Measurements from ENCODE around the gene GPR4.

Gene GPR4

DNA sequence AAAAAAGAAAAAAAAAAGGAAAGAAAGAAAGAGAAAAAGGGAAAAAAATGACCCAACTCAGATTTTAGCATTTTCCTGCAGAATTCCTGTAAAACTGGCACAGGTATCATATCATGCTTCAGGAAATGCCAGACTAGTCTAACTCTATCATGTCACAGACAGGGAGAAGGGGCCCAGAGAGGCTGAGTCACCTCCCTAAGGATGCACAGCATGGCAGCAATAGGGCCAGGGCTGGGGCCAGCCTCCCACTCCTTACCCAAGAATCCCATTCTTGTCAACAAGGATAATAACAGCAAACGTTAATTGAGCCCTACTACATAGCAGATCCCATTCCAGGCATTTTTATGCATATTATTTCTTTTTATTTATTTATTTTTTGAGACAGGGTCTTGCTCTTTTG, 8.5 kb downstream of the GPR4 start:
- Histone ChIP-seq H3K36me3 (ENCODE audit: insufficient read depth, low read length) (no peaks in the 10 kb centered on the region), H3K9me2 (ENCODE audit: low read depth, low read length) (no peaks in the 10 kb centered on the region), H2AFZ (ENCODE audit: low read length) (no peak overlapping the region), H3K27me3 (ENCODE audit: insufficient read depth, low read length) (no peaks in the 10 kb centered on the region), H3K9me3 (ENCODE audit: low read length) (no peaks in the 10 kb centered on the region), H3F3A (ENCODE audit: insufficient read depth, low read length) (no peaks in the 10 kb centered on the region), H3K79me2 (ENCODE audit: insufficient read depth, low read length) (no peaks in the 10 kb centered on the region), H3K27ac (ENCODE audit: low read depth, low read length, poor library complexity, severe bottlenecking) (no peak overlapping the region), H3K4me1 (ENCODE audit: insufficient read depth, low read length, severe bottlenecking) (no peaks in the 10 kb centered on the region), H3K9ac (ENCODE audit: low read length) (no peak overlapping the region), H3K4me3 (ENCODE audit: low read depth, low read length, poor library complexity, severe bottlenecking) (no peak overlapping the region), H4K20me1 (ENCODE audit: insufficient read depth, low read length) (no peaks in the 10 kb centered on the region), H3K4me2 (ENCODE audit: low read length) (no peak overlapping the region)
- no peak for TF ChIP-seq EZH2 (IDR thresholded peaks at IDR 0.05; ENCODE audit: borderline replicate concordance, low read length)
- TF ChIP-seq, protein P1, sequence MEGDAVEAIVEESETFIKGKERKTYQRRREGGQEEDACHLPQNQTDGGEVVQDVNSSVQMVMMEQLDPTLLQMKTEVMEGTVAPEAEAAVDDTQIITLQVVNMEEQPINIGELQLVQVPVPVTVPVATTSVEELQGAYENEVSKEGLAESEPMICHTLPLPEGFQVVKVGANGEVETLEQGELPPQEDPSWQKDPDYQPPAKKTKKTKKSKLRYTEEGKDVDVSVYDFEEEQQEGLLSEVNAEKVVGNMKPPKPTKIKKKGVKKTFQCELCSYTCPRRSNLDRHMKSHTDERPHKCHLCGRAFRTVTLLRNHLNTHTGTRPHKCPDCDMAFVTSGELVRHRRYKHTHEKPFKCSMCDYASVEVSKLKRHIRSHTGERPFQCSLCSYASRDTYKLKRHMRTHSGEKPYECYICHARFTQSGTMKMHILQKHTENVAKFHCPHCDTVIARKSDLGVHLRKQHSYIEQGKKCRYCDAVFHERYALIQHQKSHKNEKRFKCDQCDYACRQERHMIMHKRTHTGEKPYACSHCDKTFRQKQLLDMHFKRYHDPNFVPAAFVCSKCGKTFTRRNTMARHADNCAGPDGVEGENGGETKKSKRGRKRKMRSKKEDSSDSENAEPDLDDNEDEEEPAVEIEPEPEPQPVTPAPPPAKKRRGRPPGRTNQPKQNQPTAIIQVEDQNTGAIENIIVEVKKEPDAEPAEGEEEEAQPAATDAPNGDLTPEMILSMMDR (IDR thresholded peaks at IDR 0.05; ENCODE audit: low read length) = no peak

DNA sequence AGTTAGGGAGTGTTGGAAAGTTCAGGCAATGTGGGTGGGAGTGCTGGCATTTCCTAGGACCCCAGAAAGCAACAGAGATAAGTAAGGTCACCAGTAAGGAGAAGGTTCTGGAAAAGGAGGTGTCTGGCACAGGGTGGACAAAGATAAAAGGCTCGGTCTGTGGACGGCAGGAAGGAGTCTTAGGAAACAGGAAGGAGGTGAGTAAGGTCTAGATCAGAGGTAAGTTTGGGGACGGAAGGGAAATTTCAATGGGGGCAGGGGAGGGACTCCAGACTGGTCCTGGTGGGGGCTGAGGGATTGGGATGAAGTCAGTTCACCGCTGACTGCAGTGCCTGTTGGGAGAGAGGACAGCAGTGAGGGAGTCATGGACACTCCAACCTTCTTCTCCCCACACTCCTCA, 9.6 kb downstream of the GPR4 start:
- Histone ChIP-seq H3K9ac (ENCODE audit: low read length) (no peak overlapping the region), H3K27me3 (ENCODE audit: insufficient read depth, low read length) (no peaks in the 10 kb centered on the region), H2AFZ (ENCODE audit: low read length) (no peak overlapping the region), H3K9me2 (ENCODE audit: low read depth, low read length) (no peaks in the 10 kb centered on the region), H3K27ac (ENCODE audit: low read depth, low read length, poor library complexity, severe bottlenecking) (no peak overlapping the region), H3K4me2 (ENCODE audit: low read length) (no peak overlapping the region), H3K9me3 (ENCODE audit: low read length) (no peaks in the 10 kb centered on the region), H3K4me3 (ENCODE audit: low read depth, low read length, poor library complexity, severe bottlenecking) (no peak overlapping the region), H3F3A (ENCODE audit: insufficient read depth, low read length) (no peaks in the 10 kb centered on the region), H4K20me1 (ENCODE audit: insufficient read depth, low read length) (no peaks in the 10 kb centered on the region), H3K4me1 (ENCODE audit: insufficient read depth, low read length, severe bottlenecking) (no peaks in the 10 kb centered on the region), H3K36me3 (ENCODE audit: insufficient read depth, low read length) (no peaks in the 10 kb centered on the region), H3K79me2 (ENCODE audit: insufficient read depth, low read length) (no peaks in the 10 kb centered on the region)
- TF ChIP-seq EZH2 (IDR thresholded peaks at IDR 0.05; ENCODE audit: borderline replicate concordance, low read length) = no peak
- TF ChIP-seq, protein P1 (IDR thresholded peaks at IDR 0.05; ENCODE audit: low read length) = no peak

DNA sequence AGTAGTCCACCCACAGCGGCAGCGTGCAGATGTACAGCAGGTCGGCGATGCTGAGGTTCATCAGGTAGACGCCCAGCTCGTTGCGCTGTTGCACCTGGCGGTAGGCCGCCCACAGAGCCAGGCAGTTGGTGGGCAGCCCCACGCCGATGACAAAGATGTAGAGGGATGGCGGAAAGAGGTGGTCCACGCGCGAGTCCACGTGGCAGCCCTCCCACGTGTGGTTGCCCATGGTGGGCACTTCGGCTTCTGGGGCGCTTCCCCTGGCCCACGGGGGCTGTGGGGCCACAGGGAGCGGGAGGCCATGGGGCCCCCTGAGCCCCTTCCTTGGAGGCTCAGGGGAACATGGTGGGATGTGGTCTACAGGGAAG, 10.4 kb downstream of the GPR4 start:
- no peak for TF ChIP-seq EZH2 (IDR thresholded peaks at IDR 0.05; ENCODE audit: borderline replicate concordance, low read length)
- TF ChIP-seq, protein P1 (IDR thresholded peaks at IDR 0.05; ENCODE audit: low read length) = no peak

More for the DNA sequence above, 10.4 kb downstream of the GPR4 start:
- Histone ChIP-seq H3F3A (ENCODE audit: insufficient read depth, low read length) (no peaks in the 10 kb centered on the region), H3K9ac (ENCODE audit: low read length) (no peak overlapping the region), H2AFZ (ENCODE audit: low read length) (no peak overlapping the region), H3K27ac (ENCODE audit: low read depth, low read length, poor library complexity, severe bottlenecking) (no peak overlapping the region), H3K9me2 (ENCODE audit: low read depth, low read length) (no peaks in the 10 kb centered on the region), H3K27me3 (ENCODE audit: insufficient read depth, low read length) (no peaks in the 10 kb centered on the region), H3K36me3 (ENCODE audit: insufficient read depth, low read length) (no peaks in the 10 kb centered on the region), H3K4me1 (ENCODE audit: insufficient read depth, low read length, severe bottlenecking) (no peaks in the 10 kb centered on the region), H3K4me2 (ENCODE audit: low read length) (no peak overlapping the region), H3K4me3 (ENCODE audit: low read depth, low read length, poor library complexity, severe bottlenecking) (no peak overlapping the region), H3K79me2 (ENCODE audit: insufficient read depth, low read length) (no peaks in the 10 kb centered on the region), H3K9me3 (ENCODE audit: low read length) (no peaks in the 10 kb centered on the region), H4K20me1 (ENCODE audit: insufficient read depth, low read length) (no peaks in the 10 kb centered on the region)

Data from OCI-LY1 (cell line).